Stimulated activated CD8-positive, alpha-beta memory T cell treated with anti-CD3 and anti-CD28 coated beads, Interleukin-12 subunit alpha, Interleukin-12 subunit beta, amount 100 ng/mL, for 24 hours (primary cell): ENCODE measurements around the gene GAL3ST1.
"Not testable (repeated sequence)": the region's sequence is repeated elsewhere in the genome, so short reads cannot be mapped to it uniquely, and the experiment has no call there.

Experiments used
- DNase-seq: peaks from one replicate; pipeline ENCODE4 v3.0.0-alpha.2; 2020; ENCODE audit errors: extremely low read depth

Gene GAL3ST1

GRCh38 chr22:30596199-30596598, 21.7 kb upstream of the GAL3ST1 start:
- no peak for DNase-seq

GRCh38 chr22:30592360-30592713, 17.9 kb upstream of the GAL3ST1 start:
- not testable (repeated sequence) for DNase-seq

- peak; percentile 79 for DNase-seq
These were observed 17.3 kb upstream of the GAL3ST1 start, which contains the start of gene PES1 for GRCh38 chr22:30591588-30592359. Gene PES1 (minus strand): TSS chr22:30591910. CDS start chr22:30591833, 77 bp downstream.

- no peak for DNase-seq
These were observed 16.7 kb upstream of the GAL3ST1 start for GRCh38 chr22:30591191-30591587.

- DNase-seq = no peak
These were observed 11.9 kb upstream of the GAL3ST1 start for GRCh38 chr22:30586414-30586813.

- DNase-seq = no peak
These were observed 10.0 kb upstream of the GAL3ST1 start for GRCh38 chr22:30584441-30584840.

- no peak for DNase-seq
These were observed 8.5 kb upstream of the GAL3ST1 start for GRCh38 chr22:30582788-30583545.

- DNase-seq = no peak
These were observed 7.6 kb upstream of the GAL3ST1 start for GRCh38 chr22:30582051-30582450.

GRCh38 chr22:30580896-30581295, 6.4 kb upstream of the GAL3ST1 start:
- no peak for DNase-seq

GRCh38 chr22:30578481-30578880, 4.0 kb upstream of the GAL3ST1 start:
- no peak for DNase-seq

- DNase-seq = no peak
These were observed 1.4 kb upstream of the GAL3ST1 start for GRCh38 chr22:30575859-30576258.

- DNase-seq = no peak
These were observed 669 bp upstream of the GAL3ST1 start for GRCh38 chr22:30574997-30575671.

- DNase-seq = no peak
These were observed 821 bp downstream of the GAL3ST1 start for GRCh38 chr22:30573594-30574094.

- DNase-seq = no peak
These were observed 1.4 kb downstream of the GAL3ST1 start for GRCh38 chr22:30572840-30573593.

GRCh38 chr22:30572210-30572609, 2.3 kb downstream of the GAL3ST1 start:
- DNase-seq = no peak

GRCh38 chr22:30569674-30570202, 4.7 kb downstream of the GAL3ST1 start:
- no peak for DNase-seq

GRCh38 chr22:30568137-30568805, 6.2 kb downstream of the GAL3ST1 start:
- no peak for DNase-seq

- not testable (repeated sequence) for DNase-seq
These were observed 7.2 kb downstream of the GAL3ST1 start for GRCh38 chr22:30567277-30567676.

GRCh38 chr22:30566125-30566524, 8.3 kb downstream of the GAL3ST1 start:
- no peak for DNase-seq

- no peak for DNase-seq
These were observed 9.1 kb downstream of the GAL3ST1 start for GRCh38 chr22:30565341-30565740.

GRCh38 chr22:30564761-30565119, 9.7 kb downstream of the GAL3ST1 start:
- DNase-seq = no peak
